Nephron progenitor cell (in vitro differentiated cells): Measurements from ENCODE around the gene FOXI1.

Source experiments
- DNase-seq: peaks from one replicate; pipeline ENCODE4 v3.0.0; 2021
- H3K27ac Mint-ChIP-seq: 2 replicates; pipeline ENCODE4 v1.8.0; 2021; ENCODE audit warnings: mild to moderate bottlenecking, moderate library complexity, mixed read lengths
- H3K27me3 Mint-ChIP-seq: 2 replicates; pipeline ENCODE4 v1.8.0; 2021; ENCODE audit warnings: mild to moderate bottlenecking, low read depth, mixed read lengths; ENCODE audit not compliant: poor library complexity
- H3K36me3 Mint-ChIP-seq: 2 replicates; pipeline ENCODE4 v1.8.0; 2021; ENCODE audit warnings: low read depth, mixed read lengths
- H3K4me1 Mint-ChIP-seq: 2 replicates; pipeline ENCODE4 v1.8.0; 2021; ENCODE audit warnings: mixed read lengths
- H3K4me3 Mint-ChIP-seq: 2 replicates; pipeline ENCODE4 v1.8.0; 2021; ENCODE audit warnings: mild to moderate bottlenecking, moderate library complexity, mixed read lengths
- H3K9me3 Mint-ChIP-seq: 2 replicates; pipeline ENCODE4 v1.8.0; 2021; ENCODE audit warnings: mild to moderate bottlenecking, moderate library complexity, mixed read lengths
- CTCF ChIP-seq: fragments of 200-600 bp; sonication (generic); IDR thresholded peaks from 2 replicates; pipeline ENCODE4 v1.5.0; 2021; ENCODE audit warnings: antibody characterized with exemption

FOXI1 gene

GRCh38 chr5:170112876-170113521, 7.3 kb downstream of the FOXI1 start:
- H3K4me1 Mint-ChIP-seq: peaks cover 8% of the 10 kb centered on the region
- no peak for DNase-seq
- no peak overlapping the region for H3K27ac Mint-ChIP-seq
- TF ChIP-seq CTCF: no peak
- no peaks in the 10 kb centered on the region for H3K36me3 Mint-ChIP-seq
- peaks cover 15% of the 10 kb centered on the region for H3K9me3 Mint-ChIP-seq
- peaks cover 20% of the 10 kb centered on the region for H3K27me3 Mint-ChIP-seq
- H3K4me3 Mint-ChIP-seq: no peak overlapping the region

- peaks cover 19% of the 10 kb centered on the region for H3K27me3 Mint-ChIP-seq
- no peak overlapping the region for H3K27ac Mint-ChIP-seq
- peaks cover 8% of the 10 kb centered on the region for H3K4me1 Mint-ChIP-seq
- TF ChIP-seq CTCF: no peak
- H3K36me3 Mint-ChIP-seq: no peaks in the 10 kb centered on the region
- DNase-seq: no peak
- H3K4me3 Mint-ChIP-seq: no peak overlapping the region
- H3K9me3 Mint-ChIP-seq: peaks cover 15% of the 10 kb centered on the region
Observed at GRCh38 chr5:170113522-170113900, 7.8 kb downstream of the FOXI1 start.

- no peak overlapping the region for H3K27ac Mint-ChIP-seq
- H3K9me3 Mint-ChIP-seq: peaks cover 15% of the 10 kb centered on the region
- DNase-seq: no peak
- no peaks in the 10 kb centered on the region for H3K36me3 Mint-ChIP-seq
- peaks cover 17% of the 10 kb centered on the region for H3K27me3 Mint-ChIP-seq
- H3K4me1 Mint-ChIP-seq: peaks cover 6% of the 10 kb centered on the region
- no peak for TF ChIP-seq CTCF
- no peak overlapping the region for H3K4me3 Mint-ChIP-seq
Observed at GRCh38 chr5:170114271-170114670, 8.6 kb downstream of the FOXI1 start.

- H3K4me3 Mint-ChIP-seq: no peak overlapping the region
- H3K27me3 Mint-ChIP-seq: peaks cover 18% of the 10 kb centered on the region
- peaks cover 15% of the 10 kb centered on the region for H3K9me3 Mint-ChIP-seq
- no peaks in the 10 kb centered on the region for H3K4me1 Mint-ChIP-seq
- H3K36me3 Mint-ChIP-seq: no peaks in the 10 kb centered on the region
- TF ChIP-seq CTCF: no peak
- DNase-seq: no peak
- no peak overlapping the region for H3K27ac Mint-ChIP-seq
Observed at GRCh38 chr5:170115925-170116324, 10.2 kb downstream of the FOXI1 start.

- H3K27ac Mint-ChIP-seq: no peak overlapping the region
- H3K9me3 Mint-ChIP-seq: peaks cover 15% of the 10 kb centered on the region
Observed at GRCh38 chr5:170117736-170118135, 12.0 kb downstream of the FOXI1 start.

More at GRCh38 chr5:170117736-170118135, 12.0 kb downstream of the FOXI1 start:
- H3K4me3 Mint-ChIP-seq: no peak overlapping the region
- no peaks in the 10 kb centered on the region for H3K4me1 Mint-ChIP-seq
- H3K36me3 Mint-ChIP-seq: no peaks in the 10 kb centered on the region
- no peak for TF ChIP-seq CTCF
- H3K27me3 Mint-ChIP-seq: peaks cover 18% of the 10 kb centered on the region
- no peak for DNase-seq
